ENCODE results near the gene NRXN2. TPM values are rescaled to one million over a fixed set of nuclear protein-coding genes. Genes with fewer than 3 reads are reported as not detected.

The NRXN2 gene
- total RNA-seq, 1 donor from 2014 or later: 50.4 TPM

GRCh38 chr11:64722141-64723065 lies 594 bp downstream of the NRXN2 start:
- H3K4me3 Mint-ChIP-seq (ENCODE audit: unreplicated experiment): peak overlapping the region; percentile 89
- H3K27ac Mint-ChIP-seq (ENCODE audit: unreplicated experiment): peak overlapping the region; percentile 59
- TF ChIP-seq, protein P1, sequence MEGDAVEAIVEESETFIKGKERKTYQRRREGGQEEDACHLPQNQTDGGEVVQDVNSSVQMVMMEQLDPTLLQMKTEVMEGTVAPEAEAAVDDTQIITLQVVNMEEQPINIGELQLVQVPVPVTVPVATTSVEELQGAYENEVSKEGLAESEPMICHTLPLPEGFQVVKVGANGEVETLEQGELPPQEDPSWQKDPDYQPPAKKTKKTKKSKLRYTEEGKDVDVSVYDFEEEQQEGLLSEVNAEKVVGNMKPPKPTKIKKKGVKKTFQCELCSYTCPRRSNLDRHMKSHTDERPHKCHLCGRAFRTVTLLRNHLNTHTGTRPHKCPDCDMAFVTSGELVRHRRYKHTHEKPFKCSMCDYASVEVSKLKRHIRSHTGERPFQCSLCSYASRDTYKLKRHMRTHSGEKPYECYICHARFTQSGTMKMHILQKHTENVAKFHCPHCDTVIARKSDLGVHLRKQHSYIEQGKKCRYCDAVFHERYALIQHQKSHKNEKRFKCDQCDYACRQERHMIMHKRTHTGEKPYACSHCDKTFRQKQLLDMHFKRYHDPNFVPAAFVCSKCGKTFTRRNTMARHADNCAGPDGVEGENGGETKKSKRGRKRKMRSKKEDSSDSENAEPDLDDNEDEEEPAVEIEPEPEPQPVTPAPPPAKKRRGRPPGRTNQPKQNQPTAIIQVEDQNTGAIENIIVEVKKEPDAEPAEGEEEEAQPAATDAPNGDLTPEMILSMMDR (IDR thresholded peaks at IDR 0.05; ENCODE audit: partially characterized antibody, unreplicated experiment): no peak
- H3K9me3 Mint-ChIP-seq (ENCODE audit: unreplicated experiment): peaks cover 11% of the 10 kb centered on the region
- peaks cover 27% of the 10 kb centered on the region for H3K27me3 Mint-ChIP-seq (ENCODE audit: unreplicated experiment)
- H3K4me1 Mint-ChIP-seq (ENCODE audit: low read depth, unreplicated experiment): peaks cover 28% of the 10 kb centered on the region
- DNase-seq: peak; percentile 31
- H3K36me3 Mint-ChIP-seq (ENCODE audit: unreplicated experiment): no peaks in the 10 kb centered on the region

DNA sequence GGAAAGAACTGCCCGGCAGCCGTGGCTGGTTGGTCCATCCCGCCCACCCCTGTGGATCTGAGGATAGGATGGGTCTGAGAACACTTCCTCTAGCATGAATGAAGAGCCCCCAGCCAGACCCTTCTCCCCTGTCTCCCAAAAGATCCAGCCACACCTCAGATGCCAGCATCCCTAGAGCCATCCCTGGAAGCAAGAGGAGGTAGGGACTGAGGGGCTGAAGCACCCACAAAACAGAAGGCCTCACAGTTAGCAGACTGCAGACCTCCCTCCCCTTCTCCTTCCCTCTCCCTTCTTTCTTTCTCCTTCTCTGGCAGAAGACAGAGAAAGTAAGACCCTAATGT lies 1.7 kb downstream of the NRXN2 start:
- no peaks in the 10 kb centered on the region for H3K36me3 Mint-ChIP-seq (ENCODE audit: unreplicated experiment)
- peak overlapping the region; percentile 89 for H3K4me3 Mint-ChIP-seq (ENCODE audit: unreplicated experiment)
- TF ChIP-seq, protein P1 (IDR thresholded peaks at IDR 0.05; ENCODE audit: partially characterized antibody, unreplicated experiment): no peak
- peaks cover 30% of the 10 kb centered on the region for H3K4me1 Mint-ChIP-seq (ENCODE audit: low read depth, unreplicated experiment)
- peaks cover 28% of the 10 kb centered on the region for H3K27me3 Mint-ChIP-seq (ENCODE audit: unreplicated experiment)
- peaks cover 11% of the 10 kb centered on the region for H3K9me3 Mint-ChIP-seq (ENCODE audit: unreplicated experiment)
- H3K27ac Mint-ChIP-seq (ENCODE audit: unreplicated experiment): no peak overlapping the region
- DNase-seq: no peak

GRCh38 chr11:64720640-64721358 lies 2.2 kb downstream of the NRXN2 start:
- H3K4me1 Mint-ChIP-seq (ENCODE audit: low read depth, unreplicated experiment): peaks cover 34% of the 10 kb centered on the region
- no peaks in the 10 kb centered on the region for H3K36me3 Mint-ChIP-seq (ENCODE audit: unreplicated experiment)
- H3K4me3 Mint-ChIP-seq (ENCODE audit: unreplicated experiment): peak overlapping the region; percentile 59

GRCh38 chr11:64720167-64720566 lies 2.8 kb downstream of the NRXN2 start:
- peaks cover 13% of the 10 kb centered on the region for H3K9me3 Mint-ChIP-seq (ENCODE audit: unreplicated experiment)
- H3K36me3 Mint-ChIP-seq (ENCODE audit: unreplicated experiment): no peaks in the 10 kb centered on the region
- peak overlapping the region; percentile 59 for H3K4me3 Mint-ChIP-seq (ENCODE audit: unreplicated experiment)
- H3K27ac Mint-ChIP-seq (ENCODE audit: unreplicated experiment): no peak overlapping the region
- no peak for DNase-seq
- TF ChIP-seq, protein P1 (IDR thresholded peaks at IDR 0.05; ENCODE audit: partially characterized antibody, unreplicated experiment): no peak
- peaks cover 26% of the 10 kb centered on the region for H3K27me3 Mint-ChIP-seq (ENCODE audit: unreplicated experiment)
- H3K4me1 Mint-ChIP-seq (ENCODE audit: low read depth, unreplicated experiment): peaks cover 33% of the 10 kb centered on the region

More at GRCh38 chr11:64720640-64721358, 2.2 kb downstream of the NRXN2 start:
- DNase-seq: no peak
- TF ChIP-seq, protein P1 (IDR thresholded peaks at IDR 0.05; ENCODE audit: partially characterized antibody, unreplicated experiment): no peak
- H3K9me3 Mint-ChIP-seq (ENCODE audit: unreplicated experiment): peaks cover 11% of the 10 kb centered on the region
- H3K27me3 Mint-ChIP-seq (ENCODE audit: unreplicated experiment): peaks cover 28% of the 10 kb centered on the region
- no peak overlapping the region for H3K27ac Mint-ChIP-seq (ENCODE audit: unreplicated experiment)
